Measurements from ENCODE around the gene KCNJ10. TPM values are rescaled to one million over a fixed set of nuclear protein-coding genes. Genes with fewer than 3 reads are reported as not detected.

The KCNJ10 gene
- total and polyA plus RNA-seq, 2 of the 13 experiments (the other 11 are each of a cell fraction or from before 2014, with no cell fraction given) = 4.4 to 10.3 TPM

DNA sequence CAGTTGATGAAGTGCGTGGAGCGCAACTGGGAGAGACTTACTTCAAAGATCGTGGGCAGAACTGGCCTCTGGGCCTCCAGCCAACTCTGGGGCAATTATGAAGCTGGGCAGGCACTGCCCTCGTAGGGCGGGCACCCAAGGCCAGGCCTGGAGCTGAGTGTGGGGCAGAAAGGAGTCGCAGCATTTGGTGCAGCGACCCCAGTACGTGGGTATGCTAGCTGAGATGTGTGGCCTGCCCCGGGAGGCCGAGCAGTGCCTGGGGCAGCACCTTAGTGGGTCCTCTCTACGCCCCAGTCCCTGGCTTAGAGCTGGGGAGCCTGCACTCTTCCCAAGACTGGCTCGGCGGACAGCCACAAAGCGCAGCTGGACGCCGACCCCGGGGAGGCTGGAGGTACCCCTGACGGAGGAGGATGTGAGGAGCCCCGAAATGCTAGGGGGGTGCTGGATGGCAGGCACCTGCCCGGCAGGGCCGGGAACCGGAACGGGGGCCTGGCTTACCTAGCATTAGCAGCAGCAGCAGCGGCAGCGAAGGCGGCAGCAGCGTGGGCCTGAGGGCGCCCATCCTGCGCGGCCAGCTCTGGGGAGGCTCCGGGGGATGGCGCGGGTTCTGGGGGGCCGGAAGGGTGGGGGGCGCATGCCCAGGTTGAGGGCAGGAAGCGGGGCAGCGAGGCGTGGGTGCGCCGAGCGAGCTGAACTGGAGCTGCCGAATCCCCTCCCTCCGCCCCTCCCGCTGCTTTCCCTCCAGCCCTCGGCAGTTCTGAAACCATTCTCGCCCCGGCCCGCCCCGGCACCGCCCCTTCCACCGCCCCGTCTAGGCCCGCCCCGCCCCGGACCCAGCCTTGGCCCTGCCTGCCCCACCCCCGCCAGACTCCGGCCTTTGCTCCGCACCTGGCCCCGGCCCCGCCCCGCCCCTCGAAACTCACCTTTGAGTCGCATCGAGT lies 28.2 kb upstream of the KCNJ10 start, which contains the start of gene IGSF8 (continued):
- TF ChIP-seq SRF (IDR thresholded peaks at IDR 0.05; ENCODE audit: low read depth, low read length) (no peak), TBX2 (CRISPR knock-in tag; IDR thresholded peaks at IDR 0.05; ENCODE audit: borderline replicate concordance) (no peak), TCF7L2 (IDR thresholded peaks at IDR 0.05; ENCODE audit: low read depth, low read length) (no peak), XBP1 (CRISPR knock-in tag; IDR thresholded peaks at IDR 0.05) (no peak), FOXP1 (IDR thresholded peaks at IDR 0.05) (no peak), FOXP1 (CRISPR knock-in tag; IDR thresholded peaks at IDR 0.05) (no peak), DBP (CRISPR knock-in tag; IDR thresholded peaks at IDR 0.05; ENCODE audit: not compliant biosample characterization) (no peak), ZNF570 (CRISPR knock-in tag; IDR thresholded peaks at IDR 0.05; ENCODE audit: borderline replicate concordance) (no peak), ZFP90 (CRISPR knock-in tag; IDR thresholded peaks at IDR 0.05; ENCODE audit: borderline replicate concordance) (0 out of 2 replicates have a peak, but pooled peaks have one; percentile 54), RAD21 (CRISPR knock-in tag; IDR thresholded peaks at IDR 0.05) (no peak), EHMT2 (IDR thresholded peaks at IDR 0.05; ENCODE audit: borderline replicate concordance, low read depth, low read length) (no peak), YEATS2 (CRISPR knock-in tag; IDR thresholded peaks at IDR 0.05; ENCODE audit: borderline replicate concordance) (no peak), ZNF883 (CRISPR knock-in tag; IDR thresholded peaks at IDR 0.05; ENCODE audit: not compliant biosample characterization) (peak; percentile 29), ZNF10 (CRISPR knock-in tag; IDR thresholded peaks at IDR 0.05; ENCODE audit: borderline replicate concordance, low read depth) (no peak), ZNF879 (CRISPR knock-in tag; IDR thresholded peaks at IDR 0.05) (no peak), ZNF367 (CRISPR knock-in tag; IDR thresholded peaks at IDR 0.05; ENCODE audit: borderline replicate concordance) (no peak), SOX13 (IDR thresholded peaks at IDR 0.05) (no peak), SOX13 (CRISPR knock-in tag; conservative IDR thresholded peaks at IDR 0.05 in 1 of 2, IDR thresholded peaks at IDR 0.05 in 1 of 2) (no peak), ZNF839 (CRISPR knock-in tag; IDR thresholded peaks at IDR 0.05; ENCODE audit: borderline replicate concordance) (no peak; the same call in 1 of the 2 replicates), ZNF777 (CRISPR knock-in tag; IDR thresholded peaks at IDR 0.05) (peak; percentile 22; the same call in 1 of the 2 replicates), MED8 (CRISPR knock-in tag; IDR thresholded peaks at IDR 0.05; ENCODE audit: insufficient replicate concordance) (no peak), ZNF607 (CRISPR knock-in tag; IDR thresholded peaks at IDR 0.05; ENCODE audit: borderline replicate concordance) (no peak)
- TF ChIP-seq, protein P1, sequence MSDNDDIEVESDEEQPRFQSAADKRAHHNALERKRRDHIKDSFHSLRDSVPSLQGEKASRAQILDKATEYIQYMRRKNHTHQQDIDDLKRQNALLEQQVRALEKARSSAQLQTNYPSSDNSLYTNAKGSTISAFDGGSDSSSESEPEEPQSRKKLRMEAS (IDR thresholded peaks at IDR 0.05) = peak; percentile 51; the same call in 1 of the 2 replicates
- TF ChIP-seq, protein P2, sequence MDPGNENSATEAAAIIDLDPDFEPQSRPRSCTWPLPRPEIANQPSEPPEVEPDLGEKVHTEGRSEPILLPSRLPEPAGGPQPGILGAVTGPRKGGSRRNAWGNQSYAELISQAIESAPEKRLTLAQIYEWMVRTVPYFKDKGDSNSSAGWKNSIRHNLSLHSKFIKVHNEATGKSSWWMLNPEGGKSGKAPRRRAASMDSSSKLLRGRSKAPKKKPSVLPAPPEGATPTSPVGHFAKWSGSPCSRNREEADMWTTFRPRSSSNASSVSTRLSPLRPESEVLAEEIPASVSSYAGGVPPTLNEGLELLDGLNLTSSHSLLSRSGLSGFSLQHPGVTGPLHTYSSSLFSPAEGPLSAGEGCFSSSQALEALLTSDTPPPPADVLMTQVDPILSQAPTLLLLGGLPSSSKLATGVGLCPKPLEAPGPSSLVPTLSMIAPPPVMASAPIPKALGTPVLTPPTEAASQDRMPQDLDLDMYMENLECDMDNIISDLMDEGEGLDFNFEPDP (CRISPR knock-in tag; conservative IDR thresholded peaks at IDR 0.05) = no peak
- TF ChIP-seq, protein P3, sequence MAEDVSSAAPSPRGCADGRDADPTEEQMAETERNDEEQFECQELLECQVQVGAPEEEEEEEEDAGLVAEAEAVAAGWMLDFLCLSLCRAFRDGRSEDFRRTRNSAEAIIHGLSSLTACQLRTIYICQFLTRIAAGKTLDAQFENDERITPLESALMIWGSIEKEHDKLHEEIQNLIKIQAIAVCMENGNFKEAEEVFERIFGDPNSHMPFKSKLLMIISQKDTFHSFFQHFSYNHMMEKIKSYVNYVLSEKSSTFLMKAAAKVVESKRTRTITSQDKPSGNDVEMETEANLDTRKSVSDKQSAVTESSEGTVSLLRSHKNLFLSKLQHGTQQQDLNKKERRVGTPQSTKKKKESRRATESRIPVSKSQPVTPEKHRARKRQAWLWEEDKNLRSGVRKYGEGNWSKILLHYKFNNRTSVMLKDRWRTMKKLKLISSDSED (CRISPR knock-in tag; IDR thresholded peaks at IDR 0.05) = no peak
- TF ChIP-seq, protein P4, sequence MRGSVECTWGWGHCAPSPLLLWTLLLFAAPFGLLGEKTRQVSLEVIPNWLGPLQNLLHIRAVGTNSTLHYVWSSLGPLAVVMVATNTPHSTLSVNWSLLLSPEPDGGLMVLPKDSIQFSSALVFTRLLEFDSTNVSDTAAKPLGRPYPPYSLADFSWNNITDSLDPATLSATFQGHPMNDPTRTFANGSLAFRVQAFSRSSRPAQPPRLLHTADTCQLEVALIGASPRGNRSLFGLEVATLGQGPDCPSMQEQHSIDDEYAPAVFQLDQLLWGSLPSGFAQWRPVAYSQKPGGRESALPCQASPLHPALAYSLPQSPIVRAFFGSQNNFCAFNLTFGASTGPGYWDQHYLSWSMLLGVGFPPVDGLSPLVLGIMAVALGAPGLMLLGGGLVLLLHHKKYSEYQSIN (CRISPR knock-in tag; IDR thresholded peaks at IDR 0.05; ENCODE audit: borderline replicate concordance) = no peak

Measured in HepG2 (cell line).